WERI-Rb-1 (cell line): ENCODE measurements around the gene USH1C.
A peak's percentile ranks its signal among the peaks of the same experiment; 100 is the strongest.

ENCODE experiments used
- DNase-seq: peaks from one replicate; pipeline ENCODE4 v3.0.0-alpha.2; 2020
- H3K27ac ChIP-seq: fragments of 250-450 bp; sonication (Bioruptor Pico); 2 replicates; pipeline ENCODE4 v1.5.1; 2020; ENCODE audit warnings: mild to moderate bottlenecking, moderate library complexity
- H3K27me3 ChIP-seq: fragments of 250-450 bp; sonication (Bioruptor Pico); 2 replicates; pipeline ENCODE4 v1.5.1; 2021; ENCODE audit warnings: mild to moderate bottlenecking, low read depth, moderate library complexity; ENCODE audit not compliant: insufficient read depth, severe bottlenecking
- H3K36me3 ChIP-seq: fragments of 250-450 bp; sonication (Bioruptor Pico); 2 replicates; pipeline ENCODE4 v1.5.1; 2020; ENCODE audit warnings: mild to moderate bottlenecking, moderate library complexity
- H3K4me3 ChIP-seq: 2 replicates; pipeline ENCODE4 v1.5.1; 2011; ENCODE audit warnings: low read depth, mild to moderate bottlenecking, control low read depth, low read length
- H3K9me3 ChIP-seq: fragments of 250-450 bp; sonication (Bioruptor Pico); 2 replicates; pipeline ENCODE4 v1.5.1; 2021; ENCODE audit warnings: mild to moderate bottlenecking, moderate library complexity; ENCODE audit not compliant: severe bottlenecking
- CTCF ChIP-seq: IDR thresholded peaks from 2 replicates; pipeline ENCODE4 v1.5.1; 2011; ENCODE audit warnings: low read depth, mild to moderate bottlenecking, control low read depth, inconsistent platforms, low read length

The USH1C gene

DNA sequence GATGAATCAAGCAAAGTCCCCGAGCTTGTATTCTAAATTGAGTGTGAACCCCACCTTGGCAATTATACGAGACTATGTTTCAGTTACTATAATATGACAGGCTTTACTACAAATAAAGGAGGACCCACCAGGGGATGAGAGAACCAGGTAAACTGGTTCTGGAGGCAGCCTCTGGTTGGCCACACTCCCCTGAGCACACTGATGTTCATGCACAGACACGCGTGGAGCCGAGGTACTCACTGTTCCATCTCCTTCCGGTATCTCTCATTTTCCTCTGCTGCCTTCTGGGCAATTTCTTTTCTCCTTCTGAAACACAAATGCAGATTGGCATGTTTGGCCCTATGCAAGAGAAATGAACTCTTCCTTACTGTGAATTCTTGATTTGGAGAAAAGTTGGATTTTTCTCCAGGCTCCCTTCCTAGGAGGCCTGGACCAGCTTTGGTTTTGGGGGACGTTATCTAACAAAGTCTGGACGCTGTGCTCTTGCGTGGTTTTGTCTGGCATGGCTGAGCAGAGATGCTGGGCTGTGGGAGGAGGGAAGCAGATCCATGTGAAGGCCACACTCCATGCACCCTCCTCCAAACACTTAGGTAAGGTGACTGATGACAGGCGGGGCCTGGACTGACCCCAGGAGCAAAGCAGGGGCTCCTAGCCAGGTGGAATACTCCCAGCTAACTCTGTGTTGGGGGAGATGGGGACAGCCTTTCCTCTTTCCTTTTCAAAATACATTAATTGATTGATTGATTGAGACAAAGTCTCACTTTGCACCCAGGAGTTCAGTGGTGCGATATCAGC is 22.9 kb downstream of the USH1C start:
- Histone ChIP-seq H3K36me3 (no peaks in the 10 kb centered on the region), H3K4me3 (no peak overlapping the region), H3K27ac (no peak overlapping the region), H3K27me3 (no peaks in the 10 kb centered on the region), H3K9me3 (no peaks in the 10 kb centered on the region)
- no peak for TF ChIP-seq CTCF
- DNase-seq = no peak

DNA sequence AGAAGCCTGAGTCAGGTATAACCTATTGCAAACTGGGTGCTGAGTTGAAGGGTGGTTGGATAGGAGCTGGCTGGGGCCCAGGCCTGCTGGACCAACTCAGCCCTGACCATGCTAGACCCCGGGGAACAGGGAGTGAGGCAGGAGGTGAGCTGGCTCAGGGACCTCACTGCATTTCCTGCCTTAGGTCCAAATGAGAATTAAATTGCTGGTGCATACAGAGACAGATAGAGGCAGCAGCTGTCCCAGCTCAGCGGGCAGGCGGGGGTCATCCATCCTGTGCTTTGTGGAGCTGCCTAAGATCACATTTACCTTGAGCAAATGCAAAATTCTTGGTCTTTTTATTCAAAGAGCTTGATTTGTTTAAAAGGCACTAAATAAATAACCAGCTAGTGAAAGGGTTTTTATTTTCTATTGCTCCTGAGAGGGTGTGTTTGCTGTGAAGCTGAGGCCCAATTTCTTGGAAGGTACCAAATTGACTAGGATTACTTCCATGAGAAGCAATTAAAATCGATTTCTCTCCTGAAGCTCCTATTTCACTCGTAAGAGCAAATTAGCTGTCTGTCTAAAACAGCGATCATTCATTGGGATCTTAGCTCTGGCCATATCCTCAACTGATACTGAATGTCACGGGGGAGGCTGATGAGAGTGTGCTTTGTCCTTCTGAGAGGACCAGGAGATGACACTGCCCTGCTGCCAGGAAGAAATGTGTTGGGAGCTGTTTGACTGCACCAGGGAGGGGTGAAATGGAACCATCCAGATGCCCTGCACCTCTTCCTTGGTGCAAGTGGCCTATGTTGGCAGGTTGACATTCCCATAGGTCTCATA is 24.9 kb downstream of the USH1C start:
- TF ChIP-seq CTCF = no peak
- Histone ChIP-seq H3K9me3 (no peaks in the 10 kb centered on the region), H3K27ac (peak overlapping the region; percentile 2; the same call in 1 of the 2 replicates), H3K4me3 (no peak overlapping the region), H3K36me3 (no peaks in the 10 kb centered on the region), H3K27me3 (no peaks in the 10 kb centered on the region)
- peak; percentile 46 for DNase-seq

DNA sequence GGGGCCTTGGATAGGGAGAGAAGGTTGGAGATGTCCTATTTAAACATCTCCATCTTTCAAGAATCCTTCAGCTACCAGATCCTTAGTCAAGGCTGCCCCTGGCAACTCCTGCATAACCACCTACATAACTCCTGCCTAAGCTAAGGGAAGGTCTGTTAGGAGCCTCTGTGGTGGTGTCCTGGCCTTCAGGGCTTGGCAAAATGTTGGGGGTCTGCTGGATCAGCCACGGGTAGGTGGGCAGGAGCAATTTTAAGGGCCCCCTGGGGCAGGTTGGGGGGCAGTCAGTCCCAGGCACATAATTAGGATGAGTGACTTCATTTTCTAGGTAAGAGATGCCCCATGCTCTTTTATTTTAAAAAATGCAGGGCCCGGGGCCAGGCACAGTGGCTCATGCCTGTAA is 25.9 kb downstream of the USH1C start:
- Histone ChIP-seq H3K4me3 (no peak overlapping the region), H3K36me3 (no peaks in the 10 kb centered on the region), H3K27me3 (no peaks in the 10 kb centered on the region), H3K9me3 (no peaks in the 10 kb centered on the region), H3K27ac (no peak overlapping the region)
- DNase-seq = no peak
- TF ChIP-seq CTCF = no peak

- DNase-seq = no peak
- no peaks in the 10 kb centered on the region for H3K27me3 ChIP-seq
- TF ChIP-seq CTCF = no peak
- H3K27ac ChIP-seq = no peak overlapping the region
- H3K36me3 ChIP-seq = no peaks in the 10 kb centered on the region
- H3K9me3 ChIP-seq = no peaks in the 10 kb centered on the region
- H3K4me3 ChIP-seq = no peak overlapping the region
Measured at GRCh38 chr11:17517186-17517585, 27.0 kb downstream of the USH1C start.

DNA sequence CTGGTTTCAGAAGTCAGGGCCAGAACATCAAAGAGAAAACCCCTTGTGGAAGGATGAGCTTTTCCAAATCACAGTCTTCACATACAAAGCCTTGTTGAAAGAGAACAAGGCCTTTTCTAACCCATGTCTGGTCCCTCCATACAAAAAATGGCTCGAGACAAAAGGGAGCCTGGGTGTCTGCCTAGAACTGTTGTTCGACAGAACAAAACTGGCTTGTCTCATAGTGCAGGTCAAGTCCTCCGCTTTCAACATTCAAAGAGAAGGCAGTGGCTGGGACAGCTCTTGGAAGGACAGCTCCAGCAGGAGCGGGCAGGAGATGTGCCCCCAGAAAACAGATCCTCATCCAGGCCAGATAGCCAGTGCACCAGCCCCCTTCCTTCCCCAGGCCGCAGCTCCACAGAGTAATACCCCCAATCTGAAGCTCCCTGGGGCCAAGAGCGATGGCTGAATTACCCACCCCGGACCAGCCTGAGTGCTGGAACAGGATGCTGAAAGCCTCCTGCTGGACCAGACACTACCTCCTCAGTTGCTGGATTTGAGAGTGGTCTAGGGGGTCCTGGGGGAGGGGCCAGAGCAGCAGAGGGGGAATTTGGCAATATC is 27.6 kb downstream of the USH1C start:
- Histone ChIP-seq H3K27me3 (no peaks in the 10 kb centered on the region), H3K36me3 (no peaks in the 10 kb centered on the region), H3K9me3 (no peaks in the 10 kb centered on the region), H3K4me3 (no peak overlapping the region), H3K27ac (no peak overlapping the region)
- TF ChIP-seq CTCF = no peak
- DNase-seq = no peak
